NCI-H1436 (cell line): ENCODE data around the gene CLMN.
A peak's percentile ranks its signal among the peaks of the same experiment; 100 is the strongest.

ENCODE experiments used
- DNase-seq: peaks from one replicate; lab custom pipeline; 2025; lab: John Stamatoyannopoulos, UW

Gene CLMN

DNA sequence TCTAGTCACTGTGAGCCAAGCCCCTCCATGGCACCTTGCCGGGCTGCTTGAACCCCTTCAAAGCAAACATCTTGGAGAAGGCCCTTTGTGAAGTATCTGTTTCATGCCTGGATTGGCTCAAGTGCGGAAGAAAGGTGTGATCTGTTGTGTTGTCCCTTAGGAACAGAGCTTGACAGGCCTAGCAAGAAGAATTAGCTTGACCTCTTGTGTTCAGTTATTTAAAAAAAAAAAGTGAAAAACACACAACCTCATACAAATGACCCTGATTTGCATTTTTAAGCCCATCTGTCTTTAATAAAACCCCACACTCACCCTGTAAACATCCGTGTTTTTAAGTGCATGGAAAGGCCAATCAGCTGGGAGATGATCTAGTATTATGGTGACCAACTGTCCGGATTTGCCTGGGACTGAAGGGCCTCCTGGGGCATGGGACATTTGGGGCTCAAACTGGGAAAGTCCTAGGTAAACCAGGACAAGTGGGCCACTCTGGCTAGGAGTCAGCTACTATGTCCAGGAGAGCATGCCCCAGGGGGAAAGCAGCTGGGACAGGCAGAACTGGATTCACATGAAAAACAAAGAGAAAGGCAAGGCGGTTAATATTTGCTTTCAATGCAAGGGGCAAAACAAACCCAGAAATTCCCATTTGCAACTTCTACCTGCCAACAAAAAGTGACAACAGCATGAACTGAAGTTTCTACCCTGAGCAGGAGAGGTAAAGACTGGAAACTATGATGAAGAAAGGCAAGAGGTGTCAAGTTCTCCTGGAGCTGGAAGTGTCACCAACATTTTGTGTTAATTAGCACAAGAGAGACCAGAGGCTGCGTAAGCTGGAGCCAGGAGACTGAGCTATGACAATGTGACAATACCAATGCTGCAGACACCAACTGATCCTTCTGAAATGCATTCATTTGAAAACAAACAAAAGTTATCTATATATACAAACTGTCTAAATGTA is 78.6 kb downstream of the CLMN start:
- DNase-seq, result no peak

DNA sequence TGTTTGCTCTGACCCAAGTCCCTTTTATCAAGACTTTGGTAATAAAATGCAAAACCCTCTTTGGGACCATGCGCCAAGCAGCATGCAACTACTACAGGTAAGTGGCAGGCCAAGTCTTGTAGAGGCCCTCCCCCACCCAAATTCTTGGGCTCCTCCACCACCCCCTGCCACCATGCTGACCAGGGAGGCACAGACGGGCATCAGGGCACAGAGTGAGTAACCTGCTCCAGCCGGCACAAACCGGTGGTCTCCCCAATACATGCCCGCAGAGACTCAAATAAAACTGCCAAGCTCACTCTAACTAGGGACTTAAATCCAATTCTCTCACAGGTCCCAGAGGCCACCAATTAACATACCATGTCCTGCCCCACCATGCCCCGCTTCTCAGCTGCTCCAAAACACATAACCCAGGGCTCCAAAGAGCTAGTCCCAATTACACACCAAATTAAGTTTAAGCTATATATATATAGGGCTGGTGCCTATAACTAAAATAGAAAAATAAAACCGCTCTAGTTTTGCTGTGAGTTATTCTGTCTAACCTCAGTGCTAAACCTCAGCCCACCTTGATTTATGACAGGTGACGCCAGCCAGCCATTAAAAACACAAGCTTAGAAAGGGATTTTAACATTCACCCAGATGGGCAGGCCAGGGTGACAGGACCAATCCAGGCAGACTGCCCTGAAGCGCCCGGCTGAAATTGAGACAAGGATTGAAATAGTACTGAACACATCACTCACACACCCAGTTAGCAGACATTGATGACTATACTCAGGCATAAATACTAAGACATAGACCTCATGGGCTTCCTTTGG is 81.0 kb downstream of the CLMN start:
- no peak for DNase-seq

DNA sequence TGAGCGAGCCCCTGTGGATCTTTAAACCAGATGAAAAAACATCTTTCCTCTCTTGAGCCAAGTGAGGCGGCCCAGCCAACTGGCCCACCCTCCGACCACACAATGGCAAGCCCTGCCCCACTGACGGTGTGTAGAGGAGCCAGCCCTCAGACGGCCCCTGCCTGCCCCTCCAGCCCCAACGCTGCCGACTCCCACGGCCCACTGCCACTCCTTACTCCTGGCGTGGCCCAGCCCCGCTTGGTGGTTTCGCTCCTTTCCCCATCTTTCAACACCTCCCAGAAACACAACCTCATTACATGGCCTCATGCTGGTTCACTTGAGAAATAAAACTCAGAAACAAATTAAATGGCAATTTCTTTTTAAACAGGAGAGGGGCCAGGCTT is 81.8 kb downstream of the CLMN start:
- DNase-seq, result no peak

DNA sequence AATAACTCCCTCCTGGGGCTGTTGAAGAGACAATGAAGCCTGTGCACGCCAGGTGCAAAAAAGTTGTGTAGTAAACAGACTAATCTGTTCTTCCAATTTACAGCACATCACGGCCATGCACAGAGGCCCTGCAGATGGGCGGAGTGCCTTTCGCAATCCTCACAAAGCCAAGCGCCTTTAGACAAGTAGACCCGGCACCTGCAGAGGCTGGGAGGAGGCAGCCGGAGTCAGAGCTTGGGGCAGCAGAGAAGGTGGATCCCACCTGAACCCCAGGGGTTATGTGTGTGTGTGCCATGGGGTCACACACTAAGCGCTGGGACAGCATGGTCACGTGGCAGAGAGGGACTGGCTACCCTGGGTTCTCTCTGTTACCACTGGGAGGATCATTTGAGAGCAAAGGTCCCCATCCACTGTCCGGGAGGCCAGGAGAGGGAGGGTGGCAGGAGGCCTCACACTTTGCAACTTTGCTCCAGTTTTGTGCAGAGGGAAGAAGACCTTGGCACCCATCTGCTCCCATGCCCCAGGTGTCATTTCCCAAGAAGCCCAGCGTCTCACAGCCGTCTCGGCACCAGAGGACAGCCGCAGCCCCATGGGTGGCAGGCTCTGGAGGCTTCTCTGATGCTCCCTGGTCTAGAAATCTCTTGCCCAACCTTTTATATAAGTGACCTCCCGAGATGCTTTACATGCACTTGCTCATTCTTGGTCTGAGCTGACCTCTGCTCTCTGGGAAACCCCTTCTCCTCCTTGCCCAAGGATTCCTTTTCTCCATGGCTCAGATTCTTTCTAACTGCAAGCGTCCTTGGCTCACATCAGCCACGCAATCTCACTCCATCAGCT is 82.4 kb downstream of the CLMN start:
- no peak for DNase-seq

DNA sequence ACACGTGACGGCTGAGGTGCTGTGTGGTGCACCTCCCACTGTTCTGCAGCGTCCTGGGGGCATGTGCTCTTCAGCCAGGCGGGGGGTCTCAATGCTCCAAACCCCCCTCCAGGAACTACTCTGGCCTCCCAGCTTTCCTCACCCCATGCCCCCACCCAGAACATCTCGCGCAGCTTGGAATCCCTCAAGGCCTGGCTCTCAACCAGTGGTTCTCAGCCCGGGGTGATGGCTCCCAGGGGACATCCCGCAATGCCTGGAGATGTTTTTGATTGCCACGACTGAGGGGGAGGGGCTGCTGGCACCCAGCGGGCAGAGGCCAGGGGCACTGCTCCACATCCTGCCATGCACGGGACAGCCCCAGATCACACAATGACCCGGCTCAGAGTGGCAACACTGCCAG is 83.5 kb downstream of the CLMN start:
- peak; percentile 58 for DNase-seq

DNA sequence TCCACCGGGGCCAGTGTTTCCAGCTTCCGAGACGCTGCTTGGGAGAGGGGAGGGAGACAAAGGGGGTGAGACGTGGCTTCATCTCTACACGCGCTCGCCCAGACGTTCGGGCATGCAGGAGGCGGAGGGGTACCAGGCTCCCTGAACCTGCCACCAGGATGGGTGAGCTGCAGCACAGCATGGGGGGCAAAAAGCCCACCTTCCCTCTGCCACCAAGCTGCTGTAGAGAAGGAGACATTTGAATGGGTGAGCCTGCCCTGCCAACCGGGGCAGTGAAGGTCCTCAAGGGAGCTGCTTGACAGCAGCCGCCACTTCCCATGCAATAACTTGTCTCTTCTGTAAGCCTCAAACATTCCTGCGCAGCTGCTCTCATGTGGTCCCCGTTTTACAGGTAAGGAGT is 83.9 kb downstream of the CLMN start:
- DNase-seq, result no peak

DNA sequence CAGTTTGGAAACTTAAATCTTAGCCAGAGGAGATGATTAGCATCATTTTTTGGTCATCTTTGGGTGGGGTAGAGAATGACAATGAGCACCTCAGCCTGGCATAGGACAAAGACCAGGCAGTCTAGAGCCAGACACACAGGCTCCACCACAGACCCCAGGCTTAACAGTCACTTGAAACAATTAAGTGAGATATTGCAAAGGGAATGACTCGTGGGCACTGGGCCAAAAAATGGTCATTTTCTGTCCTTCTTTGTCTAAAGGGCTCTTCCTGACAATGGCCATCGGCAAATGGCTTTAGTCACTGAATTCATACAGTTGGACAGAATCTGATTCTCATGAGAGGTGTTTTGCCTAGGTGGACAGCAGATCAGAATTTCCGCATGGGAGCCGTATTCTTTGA is 84.4 kb downstream of the CLMN start:
- DNase-seq, result no peak

DNA sequence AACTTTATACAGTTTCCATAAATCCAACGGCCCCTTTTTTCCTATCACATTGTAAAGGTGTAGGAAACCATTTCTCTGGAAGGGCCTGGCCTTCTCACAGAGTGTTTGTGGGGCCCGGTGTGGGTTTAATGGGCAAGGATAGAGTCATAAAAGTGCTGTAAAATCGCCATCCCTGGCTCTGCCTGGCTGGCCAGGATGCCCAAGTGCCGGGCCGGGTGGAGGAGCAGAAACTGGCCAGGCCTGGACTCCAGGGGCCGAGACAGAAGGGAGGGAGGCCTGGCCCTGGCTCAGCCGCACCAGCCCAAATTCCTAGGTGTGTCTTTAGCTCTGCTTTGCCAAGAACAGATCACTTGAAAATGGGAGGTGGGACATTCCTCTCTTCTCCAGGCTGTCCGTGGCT is 85.3 kb downstream of the CLMN start:
- DNase-seq, result no peak

DNA sequence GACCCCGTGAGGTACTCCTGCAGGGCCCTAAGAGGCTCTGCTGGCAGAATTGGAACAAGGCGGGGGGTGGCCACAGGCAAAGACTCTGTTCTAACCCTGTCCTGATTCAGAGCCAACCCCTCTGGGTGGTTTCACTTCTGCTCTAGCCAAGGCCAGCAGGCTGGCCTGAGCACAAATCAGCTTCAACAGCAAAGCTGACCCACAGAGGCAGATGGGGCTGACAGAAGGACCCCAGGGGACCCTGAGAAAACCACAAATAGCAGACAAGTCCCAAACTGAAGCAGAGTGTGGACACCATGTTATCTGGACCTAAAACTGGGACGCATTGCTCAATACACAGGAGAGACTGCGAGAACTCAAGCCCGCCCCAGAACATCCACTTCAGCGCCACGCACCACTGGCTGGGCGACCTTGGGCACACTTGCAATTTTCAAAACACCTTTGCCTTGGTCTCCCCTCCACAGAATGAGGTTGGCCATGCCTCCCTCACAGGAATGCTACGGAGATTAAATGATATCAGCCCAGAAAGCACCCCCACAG is 85.9 kb downstream of the CLMN start:
- no peak for DNase-seq

DNA sequence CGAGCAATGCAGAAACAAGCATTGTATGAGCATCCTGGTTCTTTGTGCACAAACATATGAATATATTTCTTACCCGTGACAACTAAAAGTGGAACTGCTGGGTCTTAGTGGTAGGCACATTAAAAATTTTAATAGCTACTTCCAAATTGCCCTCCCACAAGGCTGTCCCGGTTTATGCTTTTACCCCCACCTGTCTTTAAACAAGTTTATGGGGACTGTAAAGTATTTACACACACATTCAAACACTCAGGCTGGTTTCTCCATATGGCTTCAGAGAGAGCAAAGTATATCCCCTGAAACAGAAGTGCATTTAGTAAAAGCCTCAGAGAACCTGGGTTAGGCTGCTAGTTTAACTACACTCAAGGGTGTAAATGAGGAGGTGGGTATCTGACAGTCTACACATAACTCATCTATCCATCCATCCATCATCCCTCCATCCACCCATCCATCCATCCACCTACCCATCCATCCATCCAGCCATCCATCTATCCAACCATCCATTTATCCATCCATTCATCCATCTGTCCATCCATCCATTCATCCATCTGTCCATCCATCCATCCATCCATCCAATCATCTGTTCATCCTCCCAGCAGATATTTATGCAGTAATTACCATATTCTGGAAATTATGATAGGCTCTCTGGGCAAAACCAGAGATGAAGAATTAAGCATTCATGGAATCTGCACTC is 86.7 kb downstream of the CLMN start:
- no peak for DNase-seq

DNA sequence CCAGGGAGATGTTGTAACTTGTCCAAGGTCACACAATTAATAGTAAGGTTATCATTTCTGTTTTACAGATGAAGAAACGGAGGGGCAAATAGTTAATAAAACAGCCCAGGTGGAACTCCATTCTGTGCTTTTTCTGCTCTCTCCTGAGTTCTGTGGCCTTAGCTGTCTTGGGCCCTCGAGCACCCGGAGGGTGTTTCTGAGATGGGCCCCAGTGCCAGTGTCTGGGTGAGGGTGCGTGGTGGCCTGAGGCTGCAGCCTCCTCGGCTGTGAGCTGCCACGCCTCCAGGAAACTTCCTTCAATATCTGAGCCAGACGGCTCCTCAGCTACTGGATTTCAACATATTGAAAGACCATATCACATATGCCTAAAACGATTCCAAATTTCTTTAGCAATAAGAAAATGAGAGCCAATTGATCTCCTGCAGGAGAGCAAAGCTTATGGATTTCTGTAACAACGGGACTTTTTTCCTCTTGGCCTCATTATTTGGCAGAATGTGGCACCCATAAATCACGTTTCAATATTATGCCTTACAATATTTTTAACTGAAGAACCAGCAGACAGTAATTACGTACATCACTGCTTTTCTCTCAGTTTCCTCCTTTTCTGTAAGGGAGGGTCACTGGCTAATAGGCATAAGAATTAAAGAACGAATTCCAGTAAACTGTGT is 87.6 kb downstream of the CLMN start:
- no peak for DNase-seq

DNA sequence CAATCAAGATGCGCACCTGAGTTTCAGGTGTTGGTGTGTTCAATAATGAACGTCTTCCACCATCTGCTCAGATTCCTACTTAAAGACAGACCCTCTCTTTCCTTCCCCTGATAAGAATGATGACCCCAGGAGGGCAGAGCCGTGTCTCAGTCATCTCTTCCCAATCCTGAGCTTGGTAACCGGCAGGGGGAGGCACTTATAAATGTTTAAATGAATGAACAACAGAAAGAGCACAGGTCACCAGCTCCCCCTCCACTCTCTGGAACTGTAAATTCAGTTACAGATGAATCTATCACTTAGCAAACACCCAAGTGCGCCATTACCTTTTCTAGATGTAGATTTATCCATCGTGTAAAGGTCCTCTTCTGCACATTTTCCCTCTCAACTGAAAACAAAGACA is 90.0 kb downstream of the CLMN start:
- DNase-seq, result no peak

DNA sequence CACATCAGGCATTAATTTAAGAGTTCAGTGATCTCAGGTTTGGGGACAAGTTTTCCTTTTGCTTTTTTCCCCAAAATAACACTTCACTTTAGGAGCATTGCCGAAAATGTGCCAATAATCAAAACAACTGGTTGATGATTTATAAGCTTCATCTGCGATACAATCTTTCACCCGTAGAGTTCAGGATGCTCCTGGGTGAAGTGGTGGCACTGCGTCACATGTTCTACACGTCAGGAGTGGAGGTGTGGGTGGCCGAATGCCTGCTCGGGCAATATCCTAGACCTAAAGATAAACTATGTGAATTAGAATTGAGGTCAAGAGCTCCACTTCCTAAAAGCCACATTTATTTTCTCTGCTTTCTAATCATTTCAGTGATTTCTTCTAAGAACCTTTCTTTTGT is 91.5 kb downstream of the CLMN start:
- no peak for DNase-seq

DNA sequence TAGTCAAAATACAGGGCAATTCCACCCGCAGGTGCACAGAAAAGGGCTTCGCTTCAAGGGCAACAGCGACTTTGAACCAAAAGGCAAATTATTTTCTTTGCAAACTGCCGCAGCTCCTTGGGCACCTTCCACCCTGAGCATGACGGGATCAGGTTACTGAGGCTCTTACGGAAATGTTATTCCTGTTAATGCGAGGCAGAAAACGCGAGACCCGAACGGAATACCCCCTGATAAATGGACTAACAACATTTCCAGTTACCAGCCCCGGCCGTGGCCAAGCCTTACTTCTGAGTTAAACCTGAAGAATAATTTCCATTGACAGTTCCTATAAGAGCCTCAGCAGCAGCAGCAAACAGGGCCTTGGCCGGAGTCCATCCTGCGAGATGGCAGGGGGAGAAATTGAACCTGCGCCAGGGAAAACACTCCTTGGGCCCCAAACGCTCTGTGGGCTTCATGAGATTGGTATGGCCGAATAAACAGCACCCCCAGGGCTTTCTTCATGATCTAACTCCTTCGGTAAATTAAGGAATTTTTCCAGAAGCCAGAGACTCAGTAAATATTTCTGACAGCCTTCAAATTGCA is 92.3 kb downstream of the CLMN start:
- DNase-seq, result peak; percentile 45

DNA sequence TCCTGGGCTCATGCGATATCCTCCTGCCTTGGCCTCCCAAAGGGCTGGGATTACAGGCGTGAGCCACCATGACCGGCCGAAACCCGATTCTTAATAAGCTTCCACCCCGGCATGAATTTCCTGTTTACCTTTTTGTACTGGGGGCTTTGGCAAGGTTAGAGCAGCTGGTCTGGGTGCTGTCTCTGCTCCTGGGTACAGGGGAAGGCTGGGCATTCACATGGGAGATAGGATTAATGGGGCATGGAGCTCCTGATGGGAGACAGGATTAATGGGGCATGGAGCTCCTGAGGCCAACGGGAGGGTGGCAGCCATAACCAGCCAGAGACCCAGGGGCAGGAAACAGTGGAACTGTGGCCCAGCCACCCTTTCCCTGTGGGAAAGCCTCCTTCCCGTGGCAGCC is 92.9 kb downstream of the CLMN start:
- no peak for DNase-seq

DNA sequence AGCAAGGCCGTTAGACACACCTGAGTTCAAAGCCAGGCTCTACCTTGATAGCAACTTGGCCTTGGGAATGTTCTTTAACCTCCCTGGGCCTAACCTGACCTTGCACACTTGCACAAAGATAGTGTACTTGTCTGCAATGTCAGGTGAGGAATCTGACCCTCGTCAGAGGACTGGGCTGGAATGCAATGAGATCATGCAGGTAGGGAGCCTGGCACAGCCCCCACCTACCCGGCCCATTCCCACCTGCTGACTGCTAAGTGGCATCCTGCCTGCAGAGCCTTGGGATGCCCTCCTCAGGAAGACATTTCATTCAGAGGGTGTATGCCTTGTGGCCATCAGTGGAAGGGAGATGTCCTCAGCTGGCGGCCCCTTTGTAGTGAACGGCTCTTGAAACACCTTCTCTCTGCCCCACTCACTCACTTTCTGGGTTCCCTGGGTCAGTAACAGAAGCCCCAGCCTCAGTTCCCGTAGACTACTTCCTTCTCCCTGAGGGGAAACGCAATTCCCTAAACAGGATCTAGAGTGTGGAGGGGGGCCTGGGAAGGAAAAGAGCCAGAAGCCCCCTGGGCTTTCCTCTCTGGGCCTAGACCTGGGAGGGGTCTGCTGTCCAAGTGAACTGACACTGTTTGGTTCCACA is 94.3 kb downstream of the CLMN start:
- DNase-seq, result no peak

DNA sequence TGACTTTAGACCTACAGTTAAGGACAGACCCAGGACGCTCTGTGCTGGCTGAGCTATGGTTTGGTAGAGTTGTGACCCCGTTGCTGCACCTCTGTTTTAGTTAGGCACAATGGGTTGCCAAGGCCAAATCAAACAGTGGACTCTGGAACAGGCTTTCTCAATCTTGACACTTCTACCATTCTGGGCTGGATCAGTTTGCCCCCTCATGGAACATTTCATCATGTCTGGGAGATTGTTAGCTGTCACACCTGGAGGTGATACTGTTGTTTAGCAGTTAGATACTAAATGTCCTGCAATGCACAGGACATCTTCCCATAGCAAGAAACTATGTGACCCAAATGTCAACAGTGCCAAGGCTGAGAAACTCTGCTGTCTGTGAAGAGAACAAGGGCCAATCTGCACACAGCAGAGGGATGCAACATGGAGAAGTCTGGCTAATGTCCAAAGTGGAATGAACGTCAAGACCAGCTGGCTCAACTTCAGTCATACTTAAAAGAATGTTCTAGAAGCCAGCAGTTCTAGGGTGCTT is 96.8 kb downstream of the CLMN start:
- no peak for DNase-seq

DNA sequence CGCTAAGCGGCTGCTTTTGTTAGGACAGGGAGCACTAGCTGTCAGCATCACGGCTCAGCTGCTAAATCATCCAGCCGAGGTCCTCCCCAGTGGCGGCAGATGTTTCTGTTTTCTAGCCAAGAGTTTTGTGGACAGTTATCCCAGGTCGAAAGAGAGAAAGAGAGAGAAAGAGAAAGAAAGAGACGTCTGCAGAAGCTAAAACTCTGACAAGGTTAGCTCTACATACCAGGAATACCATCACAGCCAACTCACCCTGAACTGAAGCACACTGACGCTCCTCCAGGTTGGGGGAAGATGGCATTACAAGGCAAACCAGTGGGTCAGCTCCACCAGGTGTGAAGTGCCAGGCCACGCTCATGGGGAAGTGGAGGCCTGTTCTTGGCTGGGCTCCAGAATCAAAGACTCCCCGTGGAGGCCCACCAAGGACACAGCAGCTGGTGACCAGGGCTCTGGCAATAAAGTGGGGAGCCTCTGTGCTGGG is 97.5 kb downstream of the CLMN start:
- no peak for DNase-seq

DNA sequence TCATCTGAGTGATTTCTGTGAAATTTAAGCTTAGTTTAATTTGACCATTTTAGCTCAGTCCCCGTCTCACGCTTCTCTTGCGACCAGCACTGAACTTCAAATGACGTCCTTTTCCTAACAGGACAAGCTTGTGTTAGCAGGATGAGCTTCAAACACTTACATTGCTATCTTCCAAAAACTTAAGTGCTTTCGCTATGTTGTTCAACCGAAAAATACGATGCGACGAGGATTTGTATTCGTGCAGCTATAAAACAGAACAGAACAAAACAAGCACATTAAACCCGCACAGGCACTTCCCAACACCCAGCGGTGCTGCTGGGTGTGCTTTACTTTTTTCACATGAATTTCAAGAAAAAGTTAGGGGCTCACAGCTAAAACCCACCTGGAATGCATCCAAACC is 98.2 kb downstream of the CLMN start:
- no peak for DNase-seq
